ENCODE measurements around the gene GPR17.

GPR17 gene

GRCh38 chr2:127685410-127686080 is 39.6 kb downstream of the GPR17 start:
- DNase-seq (ENCODE audit: low read depth in 2 of 2, low spot score in 1 of 2): no peak

- DNase-seq (ENCODE audit: low read depth in 2 of 2, low spot score in 1 of 2): no peak
Measured at GRCh38 chr2:127688405-127688804, 42.5 kb downstream of the GPR17 start.

- no peak for DNase-seq (ENCODE audit: low read depth in 2 of 2, low spot score in 1 of 2)
Measured at GRCh38 chr2:127690696-127691095, 44.7 kb downstream of the GPR17 start.

DNA sequence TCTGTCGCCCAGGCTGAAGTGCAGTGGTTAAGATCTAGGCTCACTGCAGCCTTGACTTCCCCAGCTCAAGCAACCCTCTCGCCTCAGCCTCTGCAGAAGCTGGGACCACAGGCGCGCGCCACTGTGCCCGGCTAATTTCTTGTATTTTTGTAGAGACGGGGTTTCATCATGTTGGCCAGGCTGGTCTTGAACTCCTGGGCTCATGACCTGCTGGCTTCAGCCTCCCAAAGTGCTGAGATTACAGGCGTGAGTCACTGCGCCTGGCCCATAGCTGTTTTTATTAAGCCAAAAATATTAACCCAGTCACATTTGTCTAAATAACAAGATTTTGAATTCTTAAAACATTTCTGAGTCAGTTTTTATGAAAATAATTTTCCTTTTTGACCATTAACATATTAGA is 49.0 kb downstream of the GPR17 start:
- DNase-seq (ENCODE audit: low read depth in 2 of 2, low spot score in 1 of 2): no peak

- DNase-seq (ENCODE audit: low read depth in 2 of 2, low spot score in 1 of 2): peak in 1 of 2 donors; percentile 9
Measured at GRCh38 chr2:127695491-127696472, 49.8 kb downstream of the GPR17 start.

DNA sequence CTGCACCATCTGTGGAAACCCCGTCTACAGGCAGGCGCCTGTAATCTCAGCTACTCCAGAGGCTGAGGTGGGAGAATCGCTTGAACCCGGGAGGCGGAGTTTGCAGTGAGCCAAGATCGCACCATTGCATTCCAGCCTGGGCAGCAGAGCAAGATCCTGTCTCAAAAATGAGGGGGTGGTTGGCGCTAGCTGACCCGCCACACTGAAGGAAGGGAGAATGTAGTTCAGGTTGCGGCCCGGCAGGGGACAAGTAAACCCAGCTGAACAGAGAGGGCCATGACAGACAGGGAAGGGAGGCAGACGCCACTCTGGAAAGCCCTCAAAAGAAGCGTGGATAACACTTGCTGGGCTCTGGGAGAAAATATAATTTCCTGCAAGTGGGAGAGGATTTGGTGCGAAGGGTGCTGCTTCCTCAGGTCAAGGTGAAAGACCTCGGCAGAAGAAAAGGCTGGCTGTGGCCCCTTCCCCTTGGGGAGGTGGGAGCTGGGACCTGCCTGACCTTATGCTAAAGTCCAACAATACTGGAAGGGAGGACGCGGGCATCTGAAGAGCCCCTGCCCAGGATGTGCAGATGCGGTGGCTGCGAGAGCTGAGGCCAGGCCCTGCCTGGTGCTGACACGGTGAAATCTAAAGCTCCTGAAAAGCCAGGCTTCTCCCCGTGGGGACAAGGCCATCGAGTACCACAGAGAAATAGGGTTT is 51.7 kb downstream of the GPR17 start:
- DNase-seq (ENCODE audit: low read depth in 2 of 2, low spot score in 1 of 2): no peak

DNA sequence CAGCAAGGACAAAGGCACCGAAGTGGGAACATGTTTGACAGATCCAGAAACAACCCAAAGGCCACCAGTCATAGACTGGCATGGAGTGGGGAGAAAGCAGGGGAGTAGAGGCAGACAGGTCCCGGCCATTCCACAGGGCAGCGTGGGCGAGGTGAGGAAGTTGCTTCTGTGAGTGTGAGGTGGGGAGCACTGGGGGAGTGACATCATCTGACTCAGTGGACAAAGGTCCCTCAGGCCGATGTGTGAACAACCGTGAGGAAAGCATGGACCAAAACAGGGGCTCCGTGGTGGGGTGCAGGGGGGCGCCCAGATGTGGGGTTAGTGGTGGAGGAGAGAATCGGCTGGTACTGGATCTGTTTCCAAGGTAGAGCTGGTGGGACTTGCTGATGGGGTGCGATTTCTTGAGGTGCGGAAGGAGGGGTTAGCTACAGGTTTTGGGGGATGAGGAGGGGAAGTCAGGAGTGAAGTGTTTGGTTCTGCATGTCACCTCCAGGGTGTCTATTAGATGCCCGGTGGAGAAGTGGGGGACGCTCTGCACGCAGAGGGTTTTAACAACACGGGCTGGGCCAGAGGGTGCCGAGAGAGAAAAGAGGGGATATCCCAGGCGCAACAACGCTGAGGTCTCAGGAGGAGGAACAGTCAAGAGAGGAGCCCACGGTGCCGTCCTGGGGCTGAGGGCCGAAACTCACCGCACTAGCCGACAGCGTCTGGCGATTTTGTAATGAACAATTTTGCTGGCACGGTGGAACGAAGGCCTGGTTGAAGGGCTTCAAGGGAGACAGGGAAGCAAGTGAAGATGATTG is 52.8 kb downstream of the GPR17 start:
- no peak for DNase-seq (ENCODE audit: low read depth in 2 of 2, low spot score in 1 of 2)

GRCh38 chr2:127700527-127701192 is 54.7 kb downstream of the GPR17 start:
- DNase-seq (ENCODE audit: low read depth in 2 of 2, low spot score in 1 of 2): peak in 1 of 2 donors; percentile 7

DNA sequence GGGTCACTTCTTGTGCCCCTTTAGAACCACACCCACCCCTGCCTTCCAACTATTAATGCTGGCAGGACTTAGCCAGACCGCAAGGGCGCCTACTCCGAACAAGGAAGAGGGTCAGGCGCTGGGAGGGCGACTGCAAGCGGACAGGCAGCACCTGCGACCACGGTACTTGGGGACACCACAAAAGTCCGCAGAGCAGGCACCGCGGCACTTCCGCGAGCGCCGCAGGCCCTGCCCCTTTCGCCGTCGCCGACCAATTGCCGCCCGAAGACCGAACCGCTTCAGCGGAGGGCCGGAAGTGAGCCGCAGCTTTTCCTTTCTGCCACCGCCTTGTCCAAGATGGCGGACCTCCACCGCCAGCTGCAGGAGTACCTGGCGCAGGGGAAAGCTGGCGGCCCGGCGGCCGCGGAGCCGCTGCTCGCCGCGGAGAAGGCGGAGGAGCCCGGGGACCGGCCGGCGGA is 55.3 kb downstream of the GPR17 start, which contains the start of gene SFT2D3:
TSS of gene SFT2D3 (plus strand) at position 305 of the 458 bp plus-strand sequence. CDS start at position 337, 32 bp downstream.
- DNase-seq (ENCODE audit: low read depth in 2 of 2, low spot score in 1 of 2): peak; percentile 80 to 81

DNA sequence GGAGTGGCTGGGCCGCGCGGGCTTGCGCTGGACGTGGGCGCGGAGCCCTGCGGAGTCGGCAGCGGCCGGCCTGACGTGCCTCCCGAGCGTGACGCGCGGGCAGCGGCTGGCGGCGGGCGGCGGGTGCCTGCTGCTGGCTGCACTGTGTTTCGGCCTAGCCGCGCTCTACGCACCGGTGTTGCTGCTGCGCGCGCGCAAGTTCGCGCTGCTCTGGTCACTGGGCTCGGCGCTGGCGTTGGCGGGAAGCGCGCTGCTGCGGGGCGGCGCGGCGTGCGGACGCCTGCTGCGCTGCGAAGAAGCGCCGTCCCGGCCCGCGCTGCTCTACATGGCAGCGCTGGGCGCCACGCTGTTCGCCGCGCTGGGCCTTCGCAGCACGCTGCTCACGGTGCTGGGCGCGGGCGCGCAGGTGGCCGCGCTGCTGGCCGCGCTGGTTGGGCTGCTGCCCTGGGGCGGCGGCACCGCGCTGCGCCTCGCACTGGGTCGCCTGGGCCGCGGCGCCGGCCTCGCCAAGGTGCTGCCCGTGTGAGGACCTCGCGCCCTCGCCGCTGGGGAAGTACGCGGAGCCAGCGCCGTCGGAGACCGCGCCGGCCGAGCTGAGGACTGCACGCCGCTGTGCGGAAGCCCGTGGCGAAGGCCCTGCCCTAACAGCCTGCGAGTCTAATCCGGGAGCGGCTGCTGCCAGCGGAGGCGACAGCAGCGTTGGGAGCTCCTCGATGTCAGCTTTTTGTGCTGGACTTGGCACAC is 55.9 kb downstream of the GPR17 start:
- DNase-seq (ENCODE audit: low read depth in 2 of 2, low spot score in 1 of 2): peak; percentile 44 to 62

Data from stimulated activated CD8-positive, alpha-beta memory T cell treated with anti-CD3 and anti-CD28 coated beads, Interleukin-4, amount 100 ng/mL, for 4 hours (primary cell).